Mucosa of rectum (tissue), 2 donors: ENCODE measurements around the gene WIPF2.
A peak's percentile ranks its signal among the peaks of the same experiment; 100 is the strongest.

ENCODE experiments used
- H3K27ac ChIP-seq, 2 donors: one replicate each; pipeline ENCODE4 v1.7.0; 2013; ENCODE audit warnings: inconsistent platforms in 2 of 2, low read depth in 2 of 2, low read length in 2 of 2
- H3K27me3 ChIP-seq, 2 donors: one replicate each; pipeline ENCODE4 v1.7.0; 2013; ENCODE audit warnings: low read length in 2 of 2; ENCODE audit not compliant: control insufficient read depth in 2 of 2, insufficient read depth in 2 of 2
- H3K36me3 ChIP-seq, 2 donors: one replicate each; pipeline ENCODE4 v1.7.0; 2013; ENCODE audit warnings: low read length in 2 of 2; ENCODE audit not compliant: control insufficient read depth in 2 of 2, insufficient read depth in 2 of 2
- H3K4me1 ChIP-seq, 2 donors: one replicate each; pipeline ENCODE4 v1.7.0; 2013; ENCODE audit warnings: low read length in 2 of 2, mild to moderate bottlenecking in 1 of 2; ENCODE audit not compliant: control insufficient read depth in 2 of 2, insufficient read depth in 2 of 2
- H3K4me3 ChIP-seq, 2 donors: one replicate each; pipeline ENCODE4 v1.7.0; 2013; ENCODE audit warnings: low read length in 2 of 2
- H3K9ac ChIP-seq, 2 donors: one replicate each; pipeline ENCODE4 v1.7.0; 2013; ENCODE audit warnings: low read length in 2 of 2, low read depth in 1 of 2, mild to moderate bottlenecking in 1 of 2
- H3K9me3 ChIP-seq, 2 donors: one replicate each; pipeline ENCODE4 v1.7.0; 2013; ENCODE audit warnings: low read length in 2 of 2; ENCODE audit not compliant: control insufficient read depth in 2 of 2
- donor health status: healthy.
- donor health status: Normal muscosa, but diverticular disease.

Gene WIPF2

GRCh38 chr17:40311575-40311974, 92.5 kb downstream of the WIPF2 start:
- H3K36me3 ChIP-seq = no peaks in the 10 kb centered on the region
- H3K9ac ChIP-seq = no peak overlapping the region
- peaks cover 77 to 80% of the 10 kb centered on the region in 2 donors for H3K4me1 ChIP-seq
- H3K27me3 ChIP-seq = no peaks in the 10 kb centered on the region
- no peak overlapping the region for H3K4me3 ChIP-seq
- H3K9me3 ChIP-seq = no peaks in the 10 kb centered on the region
- peak overlapping the region in 1 of 2 donors; percentile 23 for H3K27ac ChIP-seq

- Histone ChIP-seq H3K27ac (peak overlapping the region in 1 of 2 donors; percentile 23), H3K27me3 (no peaks in the 10 kb centered on the region), H3K4me3 (no peak overlapping the region), H3K4me1 (peaks cover 77 to 80% of the 10 kb centered on the region in 2 donors), H3K9me3 (no peaks in the 10 kb centered on the region), H3K36me3 (no peaks in the 10 kb centered on the region), H3K9ac (no peak overlapping the region)
Measured at GRCh38 chr17:40312131-40312731, 93.1 kb downstream of the WIPF2 start.

GRCh38 chr17:40312893-40313667, 94.0 kb downstream of the WIPF2 start:
- H3K9me3 ChIP-seq = no peaks in the 10 kb centered on the region
- no peaks in the 10 kb centered on the region for H3K27me3 ChIP-seq
- peaks cover 74 to 77% of the 10 kb centered on the region in 2 donors for H3K4me1 ChIP-seq
- H3K9ac ChIP-seq = no peak overlapping the region
- H3K4me3 ChIP-seq = no peak overlapping the region
- no peaks in the 10 kb centered on the region for H3K36me3 ChIP-seq
- no peak overlapping the region for H3K27ac ChIP-seq

GRCh38 chr17:40313668-40314583, 94.8 kb downstream of the WIPF2 start:
- H3K4me1 ChIP-seq = peaks cover 68 to 75% of the 10 kb centered on the region in 2 donors
- no peak overlapping the region for H3K4me3 ChIP-seq
- H3K27ac ChIP-seq = no peak overlapping the region
- no peak overlapping the region for H3K9ac ChIP-seq
- H3K9me3 ChIP-seq = no peaks in the 10 kb centered on the region
- H3K27me3 ChIP-seq = no peaks in the 10 kb centered on the region
- H3K36me3 ChIP-seq = no peaks in the 10 kb centered on the region

GRCh38 chr17:40314584-40314956, 95.5 kb downstream of the WIPF2 start:
- Histone ChIP-seq H3K4me1 (peaks cover 66 to 72% of the 10 kb centered on the region in 2 donors), H3K9ac (no peak overlapping the region), H3K4me3 (no peak overlapping the region), H3K36me3 (no peaks in the 10 kb centered on the region), H3K27me3 (no peaks in the 10 kb centered on the region), H3K9me3 (no peaks in the 10 kb centered on the region), H3K27ac (no peak overlapping the region)

GRCh38 chr17:40315206-40315605, 96.1 kb downstream of the WIPF2 start:
- Histone ChIP-seq H3K36me3 (no peaks in the 10 kb centered on the region), H3K9me3 (no peaks in the 10 kb centered on the region), H3K4me1 (peaks cover 63 to 70% of the 10 kb centered on the region in 2 donors), H3K4me3 (no peak overlapping the region), H3K9ac (no peak overlapping the region), H3K27ac (no peak overlapping the region), H3K27me3 (no peaks in the 10 kb centered on the region)

GRCh38 chr17:40315678-40316570, 96.8 kb downstream of the WIPF2 start:
- peaks cover 56 to 70% of the 10 kb centered on the region in 2 donors for H3K4me1 ChIP-seq
- H3K4me3 ChIP-seq = peak overlapping the region; percentile 74 to 84
- H3K9me3 ChIP-seq = no peaks in the 10 kb centered on the region
- H3K36me3 ChIP-seq = no peaks in the 10 kb centered on the region
- H3K27me3 ChIP-seq = no peaks in the 10 kb centered on the region
- peak overlapping the region; percentile 20 to 80 for H3K9ac ChIP-seq
- H3K27ac ChIP-seq = peak overlapping the region; percentile 64 to 86

- Histone ChIP-seq H3K27ac (peak overlapping the region; percentile 64 to 86), H3K9me3 (no peaks in the 10 kb centered on the region), H3K4me1 (peaks cover 52 to 69% of the 10 kb centered on the region in 2 donors), H3K36me3 (no peaks in the 10 kb centered on the region), H3K27me3 (no peaks in the 10 kb centered on the region), H3K9ac (peak overlapping the region; percentile 63 to 80), H3K4me3 (peak overlapping the region; percentile 74 to 84)
Measured at GRCh38 chr17:40316571-40317344, 97.7 kb downstream of the WIPF2 start.

- peak overlapping the region; percentile 65 to 80 for H3K9ac ChIP-seq
- H3K27ac ChIP-seq = peak overlapping the region; percentile 64 to 86
- H3K4me1 ChIP-seq = peaks cover 50 to 69% of the 10 kb centered on the region in 2 donors
- no peaks in the 10 kb centered on the region for H3K27me3 ChIP-seq
- no peaks in the 10 kb centered on the region for H3K9me3 ChIP-seq
- no peaks in the 10 kb centered on the region for H3K36me3 ChIP-seq
- peak overlapping the region; percentile 74 to 84 for H3K4me3 ChIP-seq
Measured at GRCh38 chr17:40317345-40317873, 98.3 kb downstream of the WIPF2 start.
